GM19043 (cell line): ENCODE measurements around the gene BARHL2.

Experiments
- ATAC-seq: cut with Tn5 transposase; IDR thresholded peaks from one replicate; pipeline ENCODE4 v1.9.1; 2021; ENCODE audit warnings: low read depth; ENCODE audit not compliant: unreplicated experiment

BARHL2 gene

DNA sequence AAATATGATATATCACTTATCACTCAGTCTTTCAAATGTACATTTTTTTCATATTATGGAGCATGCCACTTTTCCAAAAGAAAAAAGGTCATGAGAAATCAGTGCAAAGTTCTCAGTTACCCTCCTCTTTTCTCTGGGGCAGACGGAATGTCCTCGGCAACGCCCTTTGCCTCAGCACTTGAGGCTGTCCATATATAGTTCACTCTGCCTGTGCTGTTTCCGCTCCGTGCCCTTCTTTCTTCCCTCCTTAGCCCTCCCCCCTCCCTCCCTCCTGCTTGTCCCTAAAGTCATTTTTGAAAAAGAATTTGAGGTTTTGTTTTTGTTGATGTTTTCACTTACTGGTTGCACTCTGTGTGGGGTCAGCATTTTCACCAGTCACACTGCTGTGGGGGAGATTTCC is 5.4 kb downstream of the BARHL2 start:
- no peak for ATAC-seq

- no peak for ATAC-seq
These were observed 6.2 kb downstream of the BARHL2 start for GRCh38 chr1:90710579-90711536.

- ATAC-seq, result no peak
These were observed 7.6 kb downstream of the BARHL2 start for GRCh38 chr1:90709535-90709934.

DNA sequence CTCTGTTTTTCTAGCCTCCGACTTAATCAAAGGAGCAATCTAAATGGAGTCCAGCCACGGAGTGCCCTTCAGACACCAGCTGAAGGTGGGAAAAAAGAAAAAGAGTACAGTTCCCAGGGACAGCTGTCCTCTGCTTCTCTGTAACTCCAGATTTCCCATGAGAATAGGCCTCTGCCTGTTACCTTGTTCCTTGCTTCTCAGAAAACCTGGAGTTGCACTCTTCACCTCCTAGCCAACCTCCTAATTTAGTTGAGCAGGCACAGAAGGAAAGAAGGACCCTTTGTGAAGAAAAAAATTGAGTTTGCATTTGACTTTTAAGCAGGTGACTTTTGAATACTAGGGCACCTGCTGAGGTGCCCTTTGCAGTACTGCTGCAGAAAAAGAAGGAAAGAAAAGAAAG is 8.3 kb downstream of the BARHL2 start:
- no peak for ATAC-seq

GRCh38 chr1:90708236-90708786 is 8.8 kb downstream of the BARHL2 start:
- no peak for ATAC-seq

GRCh38 chr1:90707363-90707710 is 9.8 kb downstream of the BARHL2 start:
- ATAC-seq, result no peak

- ATAC-seq, result no peak
These were observed 10.4 kb downstream of the BARHL2 start for GRCh38 chr1:90706437-90707362.

- no peak for ATAC-seq
These were observed 11.1 kb downstream of the BARHL2 start for GRCh38 chr1:90705956-90706355.

DNA sequence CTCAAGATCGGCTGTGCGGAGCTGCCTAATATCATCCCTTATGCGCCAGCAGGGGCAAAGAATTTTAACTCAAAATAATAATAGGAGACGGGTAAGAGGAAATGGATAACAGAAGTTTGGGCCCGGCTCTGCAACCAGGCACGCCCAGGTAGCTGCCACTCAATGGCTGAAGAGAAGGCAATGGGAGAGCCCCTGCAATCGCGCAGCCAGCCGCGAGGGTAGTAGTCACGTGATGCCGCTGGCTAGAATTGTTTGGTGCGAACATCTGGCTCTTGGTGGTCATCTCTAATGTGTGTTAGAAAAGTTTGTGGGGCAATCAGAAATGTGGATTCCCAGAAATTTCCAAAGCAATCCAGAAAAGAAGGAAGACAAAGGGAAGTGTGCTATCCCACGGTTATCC is 12.3 kb downstream of the BARHL2 start:
- no peak for ATAC-seq

DNA sequence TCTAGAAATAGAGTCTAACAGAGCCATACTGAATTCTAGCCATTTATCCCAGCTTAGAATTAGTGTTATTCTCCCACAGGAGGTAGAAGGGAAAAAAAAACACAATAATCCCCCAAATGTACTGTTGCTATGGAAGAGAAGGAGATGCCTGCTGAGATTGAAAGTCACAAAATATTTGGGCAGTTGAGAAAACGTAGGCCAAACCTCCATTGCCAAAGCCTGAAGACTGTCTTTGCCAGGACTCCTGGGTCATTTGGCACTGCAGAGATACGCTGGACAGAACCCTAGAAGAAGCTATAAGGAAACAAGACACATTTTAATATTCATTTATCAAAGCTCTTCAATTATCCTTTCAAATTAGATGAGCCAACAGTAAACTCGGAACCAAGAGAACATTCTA is 22.3 kb downstream of the BARHL2 start:
- ATAC-seq, result no peak

DNA sequence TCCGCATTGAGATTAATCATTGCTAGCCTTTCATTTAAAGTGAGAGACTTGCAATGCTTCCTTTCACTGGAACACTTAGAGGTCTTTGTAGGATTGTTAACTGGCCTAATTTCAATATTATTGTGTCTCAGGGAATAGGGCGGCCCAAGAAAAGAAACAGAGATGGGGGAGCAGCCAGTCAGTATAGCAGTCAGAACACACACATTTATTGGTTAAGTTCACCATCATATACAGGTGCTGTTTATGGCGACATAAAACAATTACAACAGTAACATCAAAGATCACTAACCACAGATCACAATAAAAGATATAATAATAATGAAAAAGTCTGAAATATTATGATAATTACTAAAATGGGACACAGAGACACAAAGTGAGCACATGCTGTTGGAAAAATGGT is 29.4 kb downstream of the BARHL2 start:
- ATAC-seq, result no peak

- no peak for ATAC-seq
These were observed 41.8 kb downstream of the BARHL2 start for GRCh38 chr1:90675161-90675847.

DNA sequence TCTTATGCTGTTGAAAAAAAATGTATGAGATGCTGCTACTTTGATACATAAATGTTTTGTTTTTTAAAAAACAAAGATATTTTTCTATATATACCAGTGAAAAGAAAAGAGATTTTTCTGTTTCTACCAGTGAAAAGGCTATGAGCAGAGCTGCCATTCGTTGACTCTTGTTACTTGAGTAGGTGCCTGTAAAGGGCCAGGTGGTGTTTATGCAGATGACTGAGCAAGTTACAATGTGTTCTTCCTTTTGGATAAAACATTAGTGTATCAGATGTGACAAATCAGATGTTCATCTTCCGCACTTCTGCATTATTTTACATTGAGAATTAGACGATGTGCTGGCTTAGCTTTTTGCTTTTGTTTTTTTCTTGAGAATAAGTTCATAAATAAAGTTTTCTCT is 45.4 kb downstream of the BARHL2 start:
- ATAC-seq, result no peak

DNA sequence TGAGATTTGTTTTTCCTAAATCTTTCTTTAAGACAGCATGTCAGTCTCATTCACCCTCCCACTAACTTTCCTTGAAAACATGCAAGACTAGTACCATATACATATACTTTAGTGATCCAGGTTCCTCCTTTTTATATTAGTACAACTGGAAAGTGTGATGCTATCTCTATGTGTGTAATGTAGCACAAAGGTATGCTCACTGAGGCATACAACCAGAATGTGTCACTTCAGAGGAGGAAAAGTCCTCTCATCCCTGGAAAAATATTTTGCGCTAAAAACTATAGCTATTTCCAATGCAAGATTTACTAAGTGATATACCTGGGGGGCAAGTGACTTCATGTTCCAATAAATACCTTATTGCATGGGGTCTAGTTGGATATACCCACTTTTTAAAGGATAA is 45.9 kb downstream of the BARHL2 start:
- ATAC-seq, result no peak
